Activated T-cell treated with anti-CD3 and anti-CD28 coated beads, Interleukin-2, amount 50 U/mL, for 4 hours (primary cell): ENCODE measurements around the gene FIZ1. TPM values are rescaled to one million over a fixed set of nuclear protein-coding genes. Genes with fewer than 3 reads are reported as not detected.
A peak's percentile ranks its signal among the peaks of the same experiment; 100 is the strongest.

Experiments used
- ATAC-seq, 2 donors: fragments of 200-7000 bp; cut with Tn5 transposase; one replicate each; pipeline ENCODE4 v1.10.0; 2021
- DNase-seq: peaks from one replicate; pipeline ENCODE4 v3.0.0-alpha.2; 2020
- H3K27me3 Mint-ChIP-seq: one replicate; pipeline ENCODE4 v1.8.0; 2021; ENCODE audit warnings: low read depth, mixed read lengths
- H3K36me3 Mint-ChIP-seq: one replicate; pipeline ENCODE4 v1.8.0; 2022; ENCODE audit warnings: mixed read lengths; ENCODE audit not compliant: insufficient read depth
- H3K4me1 Mint-ChIP-seq: one replicate; pipeline ENCODE4 v1.8.0; 2021; ENCODE audit warnings: low read depth, mixed read lengths
- H3K4me3 Mint-ChIP-seq: one replicate; pipeline ENCODE4 v1.8.0; 2021; ENCODE audit warnings: mild to moderate bottlenecking, moderate library complexity, mixed read lengths
- H3K9me3 Mint-ChIP-seq: one replicate; pipeline ENCODE4 v1.8.0; 2021; ENCODE audit warnings: mixed read lengths
- total RNA-seq, 3 donors: library from RNA; stranded (reverse); gene quantifications; one replicate each; pipeline ENCODE4 v1.2.1, GENCODE V29; 2021

Gene FIZ1
- total RNA-seq, 3 donors from 2014 or later = 31.4 to 35.5 (median 34.4) TPM

GRCh38 chr19:55611983-55612645, 12.8 kb upstream of the FIZ1 start:
- Mint-ChIP-seq H3K4me3 (no peak overlapping the region), H3K4me1 (peaks cover 41% of the 10 kb centered on the region), H3K36me3 (peaks cover 15% of the 10 kb centered on the region), H3K27me3 (no peaks in the 10 kb centered on the region), H3K9me3 (no peaks in the 10 kb centered on the region)
- DNase-seq (no peak), ATAC-seq (no peak)

- no peak for DNase-seq
- no peak for ATAC-seq
- H3K4me3 Mint-ChIP-seq = no peak overlapping the region
- H3K4me1 Mint-ChIP-seq = peaks cover 47% of the 10 kb centered on the region
- H3K36me3 Mint-ChIP-seq = peaks cover 16% of the 10 kb centered on the region
- H3K9me3 Mint-ChIP-seq = no peaks in the 10 kb centered on the region
- H3K27me3 Mint-ChIP-seq = no peaks in the 10 kb centered on the region
These were observed 12.1 kb upstream of the FIZ1 start for GRCh38 chr19:55611300-55611982.

- Mint-ChIP-seq H3K36me3 (peaks cover 16% of the 10 kb centered on the region), H3K4me3 (no peak overlapping the region), H3K4me1 (peaks cover 59% of the 10 kb centered on the region), H3K9me3 (no peaks in the 10 kb centered on the region), H3K27me3 (no peaks in the 10 kb centered on the region)
- ATAC-seq (no peak), DNase-seq (no peak)
These were observed 10.0 kb upstream of the FIZ1 start for GRCh38 chr19:55609326-55609725.

GRCh38 chr19:55606817-55607216, 7.5 kb upstream of the FIZ1 start:
- Mint-ChIP-seq H3K27me3 (no peaks in the 10 kb centered on the region), H3K36me3 (peaks cover 16% of the 10 kb centered on the region), H3K4me3 (peak overlapping the region; percentile 90), H3K9me3 (no peaks in the 10 kb centered on the region), H3K4me1 (peaks cover 57% of the 10 kb centered on the region)
- DNase-seq = no peak
- ATAC-seq = no peak

GRCh38 chr19:55606471-55606787, 7.1 kb upstream of the FIZ1 start:
- peak overlapping the region; percentile 90 for H3K4me3 Mint-ChIP-seq
- H3K4me1 Mint-ChIP-seq = peaks cover 58% of the 10 kb centered on the region
- H3K27me3 Mint-ChIP-seq = no peaks in the 10 kb centered on the region
- peaks cover 16% of the 10 kb centered on the region for H3K36me3 Mint-ChIP-seq
- no peaks in the 10 kb centered on the region for H3K9me3 Mint-ChIP-seq
- DNase-seq (no peak), ATAC-seq (no peak)

- Mint-ChIP-seq H3K9me3 (no peaks in the 10 kb centered on the region), H3K4me1 (peaks cover 58% of the 10 kb centered on the region), H3K27me3 (no peaks in the 10 kb centered on the region), H3K4me3 (peak within 1 kb of the TSS; percentile 90), H3K36me3 (peaks cover 16% of the 10 kb centered on the region)
- DNase-seq (peak; percentile 59), ATAC-seq (peak; percentile 48 to 53)
These were observed 6.5 kb upstream of the FIZ1 start, which contains the start of gene ZNF865 for GRCh38 chr19:55605637-55606470. Gene ZNF865 (plus strand): TSS chr19:55605647. CDS start chr19:55613619, 7,972 bp downstream.

- H3K4me1 Mint-ChIP-seq = peaks cover 53% of the 10 kb centered on the region
- no peaks in the 10 kb centered on the region for H3K9me3 Mint-ChIP-seq
- DNase-seq = peak; percentile 99
- ATAC-seq = peak; percentile 77 to 81
- H3K4me3 Mint-ChIP-seq = peak overlapping the region; percentile 87
- no peaks in the 10 kb centered on the region for H3K27me3 Mint-ChIP-seq
- peaks cover 16% of the 10 kb centered on the region for H3K36me3 Mint-ChIP-seq
These were observed 5.9 kb upstream of the FIZ1 start for GRCh38 chr19:55605207-55605636.

GRCh38 chr19:55603581-55604292, 4.4 kb upstream of the FIZ1 start:
- peaks cover 45% of the 10 kb centered on the region for H3K4me1 Mint-ChIP-seq
- no peaks in the 10 kb centered on the region for H3K27me3 Mint-ChIP-seq
- DNase-seq (no peak), ATAC-seq (no peak)
- no peaks in the 10 kb centered on the region for H3K9me3 Mint-ChIP-seq
- H3K4me3 Mint-ChIP-seq = peak overlapping the region; percentile 38
- peaks cover 9% of the 10 kb centered on the region for H3K36me3 Mint-ChIP-seq

- Mint-ChIP-seq H3K9me3 (no peaks in the 10 kb centered on the region), H3K4me3 (no peak overlapping the region), H3K4me1 (peaks cover 45% of the 10 kb centered on the region), H3K36me3 (peaks cover 11% of the 10 kb centered on the region), H3K27me3 (no peaks in the 10 kb centered on the region)
- no peak for DNase-seq
- ATAC-seq = no peak
These were observed 3.8 kb upstream of the FIZ1 start for GRCh38 chr19:55603115-55603514.

- no peak for DNase-seq
- Mint-ChIP-seq H3K4me1 (peaks cover 37% of the 10 kb centered on the region), H3K36me3 (peaks cover 7% of the 10 kb centered on the region), H3K27me3 (no peaks in the 10 kb centered on the region), H3K9me3 (no peaks in the 10 kb centered on the region), H3K4me3 (no peak overlapping the region)
- no peak for ATAC-seq
These were observed 3.0 kb upstream of the FIZ1 start for GRCh38 chr19:55602104-55603001.

GRCh38 chr19:55601084-55601483, 1.8 kb upstream of the FIZ1 start:
- Mint-ChIP-seq H3K9me3 (no peaks in the 10 kb centered on the region), H3K4me3 (peak overlapping the region; percentile 77), H3K4me1 (peaks cover 26% of the 10 kb centered on the region), H3K36me3 (peaks cover 13% of the 10 kb centered on the region), H3K27me3 (no peaks in the 10 kb centered on the region)
- ATAC-seq (no peak), DNase-seq (no peak)

GRCh38 chr19:55600662-55601028, 1.3 kb upstream of the FIZ1 start:
- peaks cover 18% of the 10 kb centered on the region for H3K36me3 Mint-ChIP-seq
- peaks cover 2% of the 10 kb centered on the region for H3K9me3 Mint-ChIP-seq
- no peak for ATAC-seq
- H3K4me1 Mint-ChIP-seq = peaks cover 25% of the 10 kb centered on the region
- peak overlapping the region; percentile 77 for H3K4me3 Mint-ChIP-seq
- DNase-seq = no peak
- no peaks in the 10 kb centered on the region for H3K27me3 Mint-ChIP-seq

- DNase-seq (peak; percentile 77), ATAC-seq (peak; percentile 62 to 63)
- Mint-ChIP-seq H3K9me3 (peaks cover 8% of the 10 kb centered on the region), H3K4me3 (peak within 1 kb of the TSS; percentile 97), H3K4me1 (peaks cover 24% of the 10 kb centered on the region), H3K27me3 (no peaks in the 10 kb centered on the region), H3K36me3 (peaks cover 24% of the 10 kb centered on the region)
These were observed 735 bp upstream of the FIZ1 start, which contains the start of gene ZNF524 for GRCh38 chr19:55599842-55600661. Gene ZNF524 (plus strand): TSS chr19:55600288. CDS start chr19:55602113, 1,825 bp downstream.
